Astrocyte (in vitro differentiated cells and primary cell): Measurements from ENCODE around the gene POU4F1. TPM values are rescaled to one million over a fixed set of nuclear protein-coding genes. Genes with fewer than 3 reads are reported as not detected.

Experiments used
- DNase-seq: peaks from one replicate; pipeline ENCODE4 v3.0.0-alpha.2; 2010; ENCODE audit warnings: low read depth
- FAIRE-seq: peaks from 2 replicates; lab custom pipeline; 2011; peaks lifted over from hg19 to GRCh38; lab: Jason Lieb, UNC
- H2AFZ ChIP-seq: 2 replicates; pipeline ENCODE4 v1.6.0; 2012; ENCODE audit warnings: low read depth, low read length, inconsistent platforms
- H3K27ac ChIP-seq: 2 replicates; pipeline ENCODE4 v1.5.1; 2011; ENCODE audit warnings: low read depth, low read length, inconsistent platforms
- H3K27me3 ChIP-seq: 2 replicates; pipeline ENCODE4 v1.6.0; 2011; ENCODE audit warnings: low read length, inconsistent platforms; ENCODE audit not compliant: insufficient read depth
- H3K36me3 ChIP-seq: 2 replicates; pipeline ENCODE4 v1.5.1; 2011; ENCODE audit warnings: low read length, inconsistent platforms; ENCODE audit not compliant: insufficient read depth
- H3K4me1 ChIP-seq: 2 replicates; pipeline ENCODE4 v1.5.1; 2011; ENCODE audit warnings: low read length, inconsistent platforms; ENCODE audit not compliant: insufficient read depth
- H3K4me2 ChIP-seq: 2 replicates; pipeline ENCODE4 v1.6.0; 2012; ENCODE audit warnings: low read length, inconsistent platforms
- H3K4me3 ChIP-seq: 2 replicates; pipeline ENCODE4 v1.5.1; 2011; ENCODE audit warnings: low read depth, mild to moderate bottlenecking, low read length, inconsistent platforms; ENCODE audit not compliant: insufficient read depth
- H3K79me2 ChIP-seq: 2 replicates; pipeline ENCODE4 v1.6.0; 2012; ENCODE audit warnings: mild to moderate bottlenecking, low read length, inconsistent platforms; ENCODE audit not compliant: insufficient read depth
- H3K9ac ChIP-seq: 2 replicates; pipeline ENCODE4 v1.6.0; 2012; ENCODE audit warnings: mild to moderate bottlenecking, low read length, inconsistent platforms
- H3K9me3 ChIP-seq: 2 replicates; pipeline ENCODE4 v1.5.1; 2012; ENCODE audit warnings: low read depth, mild to moderate bottlenecking, low read length, inconsistent platforms; ENCODE audit not compliant: insufficient read depth
- H4K20me1 ChIP-seq: 2 replicates; pipeline ENCODE4 v1.6.0; 2012; ENCODE audit warnings: low read length, inconsistent platforms; ENCODE audit not compliant: insufficient read depth
- H3K27ac Mint-ChIP-seq: one replicate; pipeline ENCODE4 v1.8.0; 2021; ENCODE audit warnings: mild to moderate bottlenecking, mixed read lengths; ENCODE audit not compliant: unreplicated experiment
- H3K27me3 Mint-ChIP-seq: one replicate; pipeline ENCODE4 v1.8.0; 2021; ENCODE audit warnings: low read depth, mixed read lengths; ENCODE audit not compliant: unreplicated experiment
- H3K36me3 Mint-ChIP-seq: one replicate; pipeline ENCODE4 v1.8.0; 2021; ENCODE audit warnings: low read depth, mixed read lengths; ENCODE audit not compliant: unreplicated experiment
- H3K4me1 Mint-ChIP-seq: one replicate; pipeline ENCODE4 v1.8.0; 2021; ENCODE audit warnings: low read depth, mixed read lengths; ENCODE audit not compliant: unreplicated experiment
- H3K4me3 Mint-ChIP-seq: one replicate; pipeline ENCODE4 v1.8.0; 2021; ENCODE audit warnings: mild to moderate bottlenecking, moderate library complexity, mixed read lengths; ENCODE audit not compliant: unreplicated experiment
- H3K9me3 Mint-ChIP-seq: one replicate; pipeline ENCODE4 v1.8.0; 2021; ENCODE audit warnings: mild to moderate bottlenecking, mixed read lengths; ENCODE audit not compliant: unreplicated experiment
- EZH2 ChIP-seq: IDR thresholded peaks from 2 replicates; pipeline ENCODE4 v1.6.1; 2012; ENCODE audit warnings: mild to moderate bottlenecking, low read length, inconsistent platforms; ENCODE audit not compliant: insufficient read depth
- total RNA-seq: library from RNA; stranded (reverse); gene quantifications from 2 replicates; pipeline ENCODE4 v1.2.1, GENCODE V29; 2021
- TF ChIP-seq, protein P1 (sequence below): IDR thresholded peaks from 2 replicates; pipeline ENCODE4 v1.5.1; 2011; ENCODE audit warnings: low read depth, mild to moderate bottlenecking, inconsistent platforms, low read length, moderate library complexity; ENCODE audit not compliant: insufficient read depth

The POU4F1 gene
- total RNA-seq, 1 donor from 2014 or later: not detected

DNA sequence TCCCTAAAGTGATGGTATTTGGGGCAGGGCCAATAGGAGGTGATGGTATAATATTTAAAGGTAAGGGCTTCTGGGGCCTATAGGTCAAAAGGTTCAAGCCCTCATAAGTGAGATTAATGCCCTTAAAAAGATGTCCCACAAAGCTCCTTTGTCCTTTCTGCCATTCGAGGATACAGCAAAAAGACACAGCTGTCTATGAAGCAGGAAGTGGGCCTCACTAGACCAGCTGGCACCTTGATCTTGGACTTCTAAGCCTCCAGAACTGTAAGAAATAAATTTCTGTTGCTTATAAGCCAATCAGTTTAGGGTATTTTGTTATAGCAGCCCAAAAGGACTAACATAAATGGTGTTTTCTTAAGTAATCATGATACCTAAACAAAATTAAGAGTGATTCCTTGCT is 27.2 kb upstream of the POU4F1 start:
- H3K4me1 Mint-ChIP-seq: no peaks in the 10 kb centered on the region

DNA sequence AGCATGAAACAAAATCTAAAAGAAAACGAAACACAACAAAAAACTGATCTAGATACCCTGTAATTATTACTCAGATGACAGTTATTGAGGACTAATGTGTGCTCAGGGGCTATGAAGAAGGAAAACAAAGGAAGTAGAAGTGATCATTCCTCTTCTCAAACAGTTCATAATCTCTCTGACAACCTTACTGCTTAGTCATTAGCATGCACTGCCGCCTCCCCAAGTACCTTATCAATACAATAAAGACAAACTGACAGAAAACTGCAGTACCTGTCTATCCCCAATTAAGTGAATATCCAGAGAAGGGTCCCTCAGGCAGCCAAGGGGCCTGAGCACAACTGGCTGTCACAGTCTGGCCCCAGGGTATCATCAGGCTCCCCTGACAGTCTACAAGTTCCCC is 22.0 kb upstream of the POU4F1 start:
- Histone ChIP-seq H3K9me3 (no peaks in the 10 kb centered on the region), H3K79me2 (no peaks in the 10 kb centered on the region), H3K27me3 (no peaks in the 10 kb centered on the region), H3K9ac (no peak overlapping the region), H3K4me1 (no peaks in the 10 kb centered on the region), H3K4me3 (no peak overlapping the region), H4K20me1 (peaks cover 11% of the 10 kb centered on the region), H3K4me2 (no peak overlapping the region), H2AFZ (no peak overlapping the region), H3K36me3 (peaks cover 5% of the 10 kb centered on the region), H3K27ac (no peak overlapping the region)
- Mint-ChIP-seq H3K4me3 (no peak overlapping the region), H3K36me3 (peaks cover 6% of the 10 kb centered on the region), H3K9me3 (no peaks in the 10 kb centered on the region), H3K27ac (no peak overlapping the region), H3K27me3 (no peaks in the 10 kb centered on the region), H3K4me1 (no peaks in the 10 kb centered on the region)
- TF ChIP-seq EZH2: no peak
- TF ChIP-seq, protein P1, sequence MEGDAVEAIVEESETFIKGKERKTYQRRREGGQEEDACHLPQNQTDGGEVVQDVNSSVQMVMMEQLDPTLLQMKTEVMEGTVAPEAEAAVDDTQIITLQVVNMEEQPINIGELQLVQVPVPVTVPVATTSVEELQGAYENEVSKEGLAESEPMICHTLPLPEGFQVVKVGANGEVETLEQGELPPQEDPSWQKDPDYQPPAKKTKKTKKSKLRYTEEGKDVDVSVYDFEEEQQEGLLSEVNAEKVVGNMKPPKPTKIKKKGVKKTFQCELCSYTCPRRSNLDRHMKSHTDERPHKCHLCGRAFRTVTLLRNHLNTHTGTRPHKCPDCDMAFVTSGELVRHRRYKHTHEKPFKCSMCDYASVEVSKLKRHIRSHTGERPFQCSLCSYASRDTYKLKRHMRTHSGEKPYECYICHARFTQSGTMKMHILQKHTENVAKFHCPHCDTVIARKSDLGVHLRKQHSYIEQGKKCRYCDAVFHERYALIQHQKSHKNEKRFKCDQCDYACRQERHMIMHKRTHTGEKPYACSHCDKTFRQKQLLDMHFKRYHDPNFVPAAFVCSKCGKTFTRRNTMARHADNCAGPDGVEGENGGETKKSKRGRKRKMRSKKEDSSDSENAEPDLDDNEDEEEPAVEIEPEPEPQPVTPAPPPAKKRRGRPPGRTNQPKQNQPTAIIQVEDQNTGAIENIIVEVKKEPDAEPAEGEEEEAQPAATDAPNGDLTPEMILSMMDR: no peak
- DNase-seq: no peak
- no peak for FAIRE-seq

More for the DNA sequence above, 27.2 kb upstream of the POU4F1 start:
- H3K27ac Mint-ChIP-seq: no peak overlapping the region
- Histone ChIP-seq H2AFZ (no peak overlapping the region), H3K9ac (no peak overlapping the region), H3K9me3 (no peaks in the 10 kb centered on the region), H3K36me3 (peaks cover 21% of the 10 kb centered on the region), H4K20me1 (no peaks in the 10 kb centered on the region), H3K27ac (no peak overlapping the region), H3K4me1 (no peaks in the 10 kb centered on the region), H3K4me3 (no peak overlapping the region), H3K27me3 (no peaks in the 10 kb centered on the region), H3K4me2 (no peak overlapping the region), H3K79me2 (no peaks in the 10 kb centered on the region)
- H3K9me3 Mint-ChIP-seq: no peaks in the 10 kb centered on the region
- H3K36me3 Mint-ChIP-seq: peaks cover 7% of the 10 kb centered on the region
- FAIRE-seq (no peak), DNase-seq (no peak)
- no peak for TF ChIP-seq EZH2
- TF ChIP-seq, protein P1: no peak
- no peak overlapping the region for H3K4me3 Mint-ChIP-seq
- no peaks in the 10 kb centered on the region for H3K27me3 Mint-ChIP-seq

DNA sequence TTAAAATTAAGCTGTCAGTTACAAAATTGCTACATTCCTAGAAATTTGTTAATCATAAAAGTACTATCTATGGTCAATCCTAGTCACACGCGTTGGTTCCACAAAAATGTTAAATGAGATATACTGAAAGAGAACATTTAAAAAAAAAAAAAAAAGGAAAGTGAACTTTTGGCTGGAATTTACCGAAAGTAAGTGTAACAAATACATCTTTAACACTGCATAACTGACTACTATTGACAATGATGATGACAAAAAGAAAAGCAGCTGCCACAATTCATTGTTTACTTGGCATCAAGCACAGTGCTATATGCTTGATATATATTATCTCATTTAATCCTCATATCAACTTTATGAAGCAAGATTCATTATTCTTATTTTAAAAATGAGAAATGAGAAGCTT is 19.8 kb upstream of the POU4F1 start:
- Mint-ChIP-seq H3K27ac (no peak overlapping the region), H3K4me3 (no peak overlapping the region), H3K4me1 (no peaks in the 10 kb centered on the region), H3K9me3 (no peaks in the 10 kb centered on the region), H3K36me3 (peaks cover 6% of the 10 kb centered on the region), H3K27me3 (no peaks in the 10 kb centered on the region)
- no peak overlapping the region for H2AFZ ChIP-seq
- H3K27ac ChIP-seq: no peak overlapping the region
- FAIRE-seq (no peak), DNase-seq (no peak)
- H3K9ac ChIP-seq: no peak overlapping the region
- no peaks in the 10 kb centered on the region for H3K27me3 ChIP-seq
- no peaks in the 10 kb centered on the region for H3K4me1 ChIP-seq
- peaks cover 2% of the 10 kb centered on the region for H3K36me3 ChIP-seq
- peaks cover 14% of the 10 kb centered on the region for H4K20me1 ChIP-seq
- TF ChIP-seq, protein P1: no peak
- no peak for TF ChIP-seq EZH2
- H3K4me2 ChIP-seq: no peak overlapping the region
- H3K79me2 ChIP-seq: no peaks in the 10 kb centered on the region
- no peak overlapping the region for H3K4me3 ChIP-seq
- no peaks in the 10 kb centered on the region for H3K9me3 ChIP-seq
